Measurements from ENCODE around the gene CTBS. TPM values are rescaled to one million over a fixed set of nuclear protein-coding genes. Genes with fewer than 3 reads are reported as not detected.
A peak's percentile ranks its signal among the peaks of the same experiment; 100 is the strongest.

CTBS gene, protein sequence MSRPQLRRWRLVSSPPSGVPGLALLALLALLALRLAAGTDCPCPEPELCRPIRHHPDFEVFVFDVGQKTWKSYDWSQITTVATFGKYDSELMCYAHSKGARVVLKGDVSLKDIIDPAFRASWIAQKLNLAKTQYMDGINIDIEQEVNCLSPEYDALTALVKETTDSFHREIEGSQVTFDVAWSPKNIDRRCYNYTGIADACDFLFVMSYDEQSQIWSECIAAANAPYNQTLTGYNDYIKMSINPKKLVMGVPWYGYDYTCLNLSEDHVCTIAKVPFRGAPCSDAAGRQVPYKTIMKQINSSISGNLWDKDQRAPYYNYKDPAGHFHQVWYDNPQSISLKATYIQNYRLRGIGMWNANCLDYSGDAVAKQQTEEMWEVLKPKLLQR
- 10 to 100 TPM; 13.6 to 22.7 TPM for total RNA-seq

DNA sequence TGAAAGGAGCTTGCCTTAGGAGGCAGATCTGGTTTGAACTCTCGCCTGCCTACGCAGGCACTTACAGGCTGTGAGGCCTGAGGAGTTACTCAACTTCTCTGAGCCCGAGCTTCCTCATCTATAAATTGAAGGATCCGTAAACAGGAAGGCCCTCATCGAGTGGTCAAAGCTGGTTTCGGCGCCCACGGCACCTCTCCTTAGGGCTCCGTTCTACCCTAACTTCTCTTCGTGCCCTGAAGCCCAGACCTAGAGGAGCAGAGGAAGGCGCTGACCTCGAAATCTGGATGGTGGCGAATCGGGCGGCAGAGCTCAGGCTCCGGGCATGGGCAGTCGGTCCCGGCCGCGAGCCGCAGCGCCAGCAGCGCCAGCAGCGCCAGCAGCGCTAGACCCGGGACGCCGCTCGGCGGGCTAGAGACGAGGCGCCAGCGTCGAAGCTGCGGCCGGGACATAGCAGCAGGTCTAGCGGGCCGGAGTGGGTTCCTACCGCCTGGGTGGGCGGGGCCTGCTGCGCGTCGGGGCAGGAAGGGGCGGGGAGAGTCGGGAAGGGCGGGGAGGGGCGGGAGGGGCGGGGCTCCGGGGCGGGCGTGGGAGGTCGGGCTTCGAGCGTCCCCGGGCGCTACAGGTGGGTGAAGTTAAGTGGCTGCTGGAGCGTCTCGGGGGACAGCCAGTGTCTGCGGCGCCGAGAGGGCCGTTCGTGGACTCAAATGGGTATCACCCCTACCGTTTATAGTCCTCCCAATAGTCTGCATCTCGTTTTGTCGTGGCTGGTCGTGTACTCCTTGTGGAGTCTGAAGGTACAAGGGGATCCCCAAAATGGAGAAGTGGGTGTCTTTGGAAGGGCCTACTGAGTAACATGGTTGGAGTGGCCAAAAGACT, at the start of gene CTBS:
TSS of gene CTBS (minus strand) at position 474 of the 876 bp plus-strand sequence. CDS start at position 449, 25 bp downstream.
- intact Hi-C loops (cut with DNase I): loop anchor here (5.0 kb wide), 1 partner anchor 67 kb away; the partner anchor contains the start of genes GNG5 and SPATA1

DNA sequence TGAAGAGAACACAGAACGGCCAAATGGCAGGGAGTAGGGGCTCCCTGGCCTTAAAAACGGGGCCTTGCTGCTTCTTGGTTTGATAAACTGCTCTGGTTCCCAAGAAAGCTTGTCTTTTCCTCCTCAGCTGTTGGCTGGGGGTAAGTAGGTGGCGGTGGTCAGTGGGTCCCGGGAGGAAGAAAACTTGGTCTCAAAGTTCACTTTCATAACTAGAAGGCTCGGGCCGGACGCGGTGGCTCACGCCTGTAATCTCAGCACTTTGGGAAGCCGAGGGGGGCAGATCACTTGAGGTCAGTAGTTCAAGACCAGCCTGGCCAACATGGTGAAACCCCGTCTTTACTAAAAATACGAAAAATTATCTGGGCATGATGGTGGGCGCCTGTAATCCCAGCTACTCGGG, 47.3 kb upstream of the CTBS start:
- Histone ChIP-seq H3K27ac (no peak overlapping the region), H3K4me1 (no peaks in the 10 kb centered on the region), H3K36me3 (no peaks in the 10 kb centered on the region), H3K9me3 (no peaks in the 10 kb centered on the region), H3K9ac (ENCODE audit: low read depth in 2 of 2, low read length in 2 of 2) (peak overlapping the region in 1 of 2 donors; percentile 17), H3K27me3 (no peaks in the 10 kb centered on the region), H3K4me3 (no peak overlapping the region)
- TF ChIP-seq, protein P1, sequence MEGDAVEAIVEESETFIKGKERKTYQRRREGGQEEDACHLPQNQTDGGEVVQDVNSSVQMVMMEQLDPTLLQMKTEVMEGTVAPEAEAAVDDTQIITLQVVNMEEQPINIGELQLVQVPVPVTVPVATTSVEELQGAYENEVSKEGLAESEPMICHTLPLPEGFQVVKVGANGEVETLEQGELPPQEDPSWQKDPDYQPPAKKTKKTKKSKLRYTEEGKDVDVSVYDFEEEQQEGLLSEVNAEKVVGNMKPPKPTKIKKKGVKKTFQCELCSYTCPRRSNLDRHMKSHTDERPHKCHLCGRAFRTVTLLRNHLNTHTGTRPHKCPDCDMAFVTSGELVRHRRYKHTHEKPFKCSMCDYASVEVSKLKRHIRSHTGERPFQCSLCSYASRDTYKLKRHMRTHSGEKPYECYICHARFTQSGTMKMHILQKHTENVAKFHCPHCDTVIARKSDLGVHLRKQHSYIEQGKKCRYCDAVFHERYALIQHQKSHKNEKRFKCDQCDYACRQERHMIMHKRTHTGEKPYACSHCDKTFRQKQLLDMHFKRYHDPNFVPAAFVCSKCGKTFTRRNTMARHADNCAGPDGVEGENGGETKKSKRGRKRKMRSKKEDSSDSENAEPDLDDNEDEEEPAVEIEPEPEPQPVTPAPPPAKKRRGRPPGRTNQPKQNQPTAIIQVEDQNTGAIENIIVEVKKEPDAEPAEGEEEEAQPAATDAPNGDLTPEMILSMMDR (IDR thresholded peaks at IDR 0.05): no peak
- DNase-seq: no peak
- intact Hi-C loops (cut with DNase I): loop anchor here (5.0 kb wide), 4 partner anchors 131 to 689 kb away; partner anchors contain the start of gene PRKACB

More for the DNA sequence above, at the start of gene CTBS:
- Histone ChIP-seq H3K4me3 (peak within 1 kb of the TSS; percentile 50), H3K27me3 (no peaks in the 10 kb centered on the region), H3K4me1 (no peaks in the 10 kb centered on the region), H3K9me3 (no peaks in the 10 kb centered on the region), H3K27ac (peak within 1 kb of the TSS; percentile 100), H3K9ac (ENCODE audit: low read depth in 2 of 2, low read length in 2 of 2) (peak within 1 kb of the TSS; percentile 81 to 98), H3K36me3 (no peaks in the 10 kb centered on the region)
- DNase-seq: peak; percentile 92
- TF ChIP-seq, protein P1 (IDR thresholded peaks at IDR 0.05): no peak

DNA sequence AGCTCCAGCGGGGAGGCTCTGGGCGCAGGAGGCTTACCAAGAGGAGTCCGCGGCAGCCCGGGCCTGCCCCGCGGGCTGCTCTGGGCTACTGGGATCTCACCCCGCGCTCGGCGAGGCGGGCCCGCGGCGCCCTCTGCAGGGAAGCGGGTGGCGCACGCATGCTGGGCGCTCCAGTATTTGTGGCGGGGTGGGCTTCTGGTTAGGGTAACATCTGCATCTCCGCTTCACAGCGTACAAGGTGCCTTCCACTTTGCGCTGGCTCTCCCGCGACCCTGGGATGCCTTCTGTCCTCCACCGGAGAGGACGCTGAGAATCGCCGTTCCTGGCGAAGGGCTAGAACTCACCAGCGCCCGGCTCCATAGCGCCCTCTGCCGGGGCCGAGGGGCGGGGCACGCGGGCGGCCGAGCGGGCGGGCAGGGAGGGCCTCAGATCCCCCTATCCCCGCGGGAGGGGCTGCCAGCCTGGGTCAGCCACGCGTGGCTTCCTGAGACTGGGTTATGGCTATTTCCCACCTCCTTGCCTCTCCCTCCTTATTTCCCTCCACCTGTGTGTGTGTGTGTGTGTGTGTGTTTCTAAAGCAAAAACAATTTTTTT, 46.6 kb upstream of the CTBS start:
- Histone ChIP-seq H3K4me1 (no peaks in the 10 kb centered on the region), H3K36me3 (no peaks in the 10 kb centered on the region), H3K4me3 (peak overlapping the region; percentile 50), H3K9me3 (no peaks in the 10 kb centered on the region), H3K9ac (ENCODE audit: low read depth in 2 of 2, low read length in 2 of 2) (peak overlapping the region; percentile 63), H3K27me3 (no peaks in the 10 kb centered on the region), H3K27ac (peak overlapping the region; percentile 7)
- DNase-seq: peak; percentile 76
- intact Hi-C loops (cut with DNase I): loop anchor here (5.0 kb wide), 4 partner anchors 131 to 689 kb away; partner anchors contain the start of gene PRKACB
- TF ChIP-seq, protein P1 (IDR thresholded peaks at IDR 0.05): peak; percentile 97

DNA sequence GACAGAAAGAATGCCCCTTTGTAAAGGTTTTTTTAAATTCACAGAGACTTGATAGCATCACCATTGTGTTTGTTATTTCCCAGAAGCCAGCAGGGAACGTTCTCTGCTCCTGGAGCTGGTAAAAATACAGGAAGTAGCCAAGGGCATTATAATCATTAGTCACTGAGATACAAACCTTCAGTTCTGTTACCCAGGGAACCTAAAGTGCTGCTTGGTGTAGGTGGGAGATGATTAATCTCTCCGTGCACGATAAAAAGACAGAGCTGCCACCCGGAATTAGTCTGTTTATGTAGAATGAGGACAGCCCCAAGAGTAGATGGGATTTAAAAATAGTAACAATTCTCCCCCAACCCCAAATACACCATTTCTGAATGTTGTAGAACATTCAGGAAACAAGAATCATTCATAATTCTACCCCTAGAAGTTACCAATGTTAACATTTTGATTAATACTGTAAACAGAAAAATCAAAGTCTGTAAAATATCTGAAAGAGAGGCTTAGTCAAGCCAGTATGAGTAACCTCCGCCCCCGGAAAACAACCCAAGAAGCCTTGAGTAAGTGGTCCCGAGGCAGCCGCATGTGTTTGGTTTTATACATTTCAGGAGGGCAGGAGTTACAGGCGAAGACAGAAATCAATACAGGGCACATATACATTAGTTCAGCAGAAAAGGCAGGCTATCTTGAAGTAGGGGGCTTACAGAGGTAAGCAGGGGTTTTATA, 45.3 kb upstream of the CTBS start:
- intact Hi-C loops (cut with DNase I): loop anchor here (5.0 kb wide), 4 partner anchors 133 to 687 kb away; partner anchors contain the start of gene PRKACB
- Histone ChIP-seq H3K9ac (ENCODE audit: low read depth in 2 of 2, low read length in 2 of 2) (peak overlapping the region in 1 of 2 donors; percentile 15), H3K4me1 (no peaks in the 10 kb centered on the region), H3K36me3 (no peaks in the 10 kb centered on the region), H3K4me3 (no peak overlapping the region), H3K27me3 (no peaks in the 10 kb centered on the region), H3K27ac (no peak overlapping the region), H3K9me3 (no peaks in the 10 kb centered on the region)
- no peak for DNase-seq
- TF ChIP-seq, protein P1 (IDR thresholded peaks at IDR 0.05): no peak

Measured in colonic mucosa (tissue), 4 donors.